ENCODE results near the gene COQ8A.

GRCh38 chr1:226985839-226986463 lies 45.9 kb downstream of the COQ8A start:
- TF ChIP-seq CTCF (IDR thresholded peaks at IDR 0.05; ENCODE audit: poor library complexity) (no peak), EZH2 (IDR thresholded peaks at IDR 0.05; ENCODE audit: borderline replicate concordance) (no peak)

Measured in hepatocyte (in vitro differentiated cells).